Sigmoid colon (tissue), 3 donors: ENCODE measurements around the gene TXNDC2.

ENCODE experiments used
- POLR2A ChIP-seq, 2 donors: fragments of 450-650 bp; IDR thresholded peaks; one replicate each; pipeline ENCODE4 v1.6.1; 2016; ENCODE audit warnings: antibody characterized with exemption in 2 of 2, mild to moderate bottlenecking in 2 of 2, moderate library complexity in 2 of 2
- TF ChIP-seq, protein P1 (sequence below), 4 experiments: fragments of 450-650 bp in 3 of 4; fragments of 200-600 bp in 1 of 4; IDR thresholded peaks; one replicate each; pipeline ENCODE4 v1.5.1; 2016 to 2019; ENCODE audit warnings: antibody characterized with exemption in 4 of 4, mild to moderate bottlenecking in 3 of 4, moderate library complexity in 2 of 4

DNA sequence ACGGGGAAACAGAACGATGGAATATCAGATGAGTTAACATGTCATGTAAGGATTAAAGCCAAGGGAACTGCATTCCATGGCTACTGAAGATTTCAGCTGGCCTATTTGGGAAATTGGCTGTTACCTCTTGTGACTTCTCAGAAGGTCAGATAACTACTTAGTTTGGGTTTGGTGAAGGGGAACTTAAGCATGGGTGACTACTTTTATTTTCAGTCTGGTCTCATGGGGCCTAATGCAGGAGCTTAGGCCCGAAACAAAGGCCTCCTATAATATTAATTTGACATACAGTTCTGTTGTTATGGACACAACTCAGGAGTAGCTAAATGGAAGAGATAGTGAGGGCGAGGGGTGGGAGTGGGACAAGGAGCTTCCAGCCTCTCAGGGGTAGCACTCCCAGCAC lies 44.0 kb upstream of the TXNDC2 start:
- TF ChIP-seq, protein P1, sequence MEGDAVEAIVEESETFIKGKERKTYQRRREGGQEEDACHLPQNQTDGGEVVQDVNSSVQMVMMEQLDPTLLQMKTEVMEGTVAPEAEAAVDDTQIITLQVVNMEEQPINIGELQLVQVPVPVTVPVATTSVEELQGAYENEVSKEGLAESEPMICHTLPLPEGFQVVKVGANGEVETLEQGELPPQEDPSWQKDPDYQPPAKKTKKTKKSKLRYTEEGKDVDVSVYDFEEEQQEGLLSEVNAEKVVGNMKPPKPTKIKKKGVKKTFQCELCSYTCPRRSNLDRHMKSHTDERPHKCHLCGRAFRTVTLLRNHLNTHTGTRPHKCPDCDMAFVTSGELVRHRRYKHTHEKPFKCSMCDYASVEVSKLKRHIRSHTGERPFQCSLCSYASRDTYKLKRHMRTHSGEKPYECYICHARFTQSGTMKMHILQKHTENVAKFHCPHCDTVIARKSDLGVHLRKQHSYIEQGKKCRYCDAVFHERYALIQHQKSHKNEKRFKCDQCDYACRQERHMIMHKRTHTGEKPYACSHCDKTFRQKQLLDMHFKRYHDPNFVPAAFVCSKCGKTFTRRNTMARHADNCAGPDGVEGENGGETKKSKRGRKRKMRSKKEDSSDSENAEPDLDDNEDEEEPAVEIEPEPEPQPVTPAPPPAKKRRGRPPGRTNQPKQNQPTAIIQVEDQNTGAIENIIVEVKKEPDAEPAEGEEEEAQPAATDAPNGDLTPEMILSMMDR (IDR thresholded peaks at IDR 0.05): no peak
- no peak for TF ChIP-seq POLR2A (IDR thresholded peaks at IDR 0.05)
